IMR-90 (cell line): ENCODE data around the gene UAP1. TPM values are rescaled to one million over a fixed set of nuclear protein-coding genes. Genes with fewer than 3 reads are reported as not detected.

Experiments
- ATAC-seq: fragments of 200-7000 bp; cut with Tn5 transposase; 2 replicates; pipeline ENCODE4 v1.9.1; 2020; ENCODE audit warnings: low read depth, mild to moderate bottlenecking, moderate library complexity
- BruUV-seq: library from RNA; stranded (reverse); fragments of 400-500 nt; replicated peaks from 2 replicates; lab custom pipeline; 2021; lab: Mats Ljungman, UMichigan
- CTCF ChIA-PET: fragments of 300-600 bp; formaldehyde crosslinking; extraction: SDS; loops from one replicate; lab custom pipeline; 2021; ENCODE audit warnings: antibody characterized with exemption; lab: Yijun Ruan, JAX
- POLR2A ChIA-PET: fragments of 300-600 bp; sonication (Branson Sonifier 250); formaldehyde crosslinking; loops from one replicate; lab custom pipeline; 2022; ENCODE audit warnings: antibody characterized with exemption; ENCODE audit not compliant: unreplicated experiment; lab: Charles Lee
- DNase-seq: peaks from one replicate; pipeline ENCODE4 v3.0.0; 2013
- H2AFZ ChIP-seq: replicated peaks from 2 replicates; pipeline ENCODE3; 2013; ENCODE audit warnings: low read length, mild to moderate bottlenecking; ENCODE audit not compliant: poor library complexity
- H2AK5ac ChIP-seq: 2 replicates; pipeline ENCODE4 v1.6.1; 2013; ENCODE audit warnings: low read depth, low read length, inconsistent platforms
- H2AK9ac ChIP-seq: replicated peaks from 2 replicates; pipeline ENCODE3; 2013; ENCODE audit warnings: mild to moderate bottlenecking, low read depth, low read length, moderate library complexity; ENCODE audit not compliant: poor library complexity
- H2BK120ac ChIP-seq: 2 replicates; pipeline ENCODE4 v1.6.1; 2013; ENCODE audit warnings: low read depth, low read length, inconsistent platforms
- H2BK15ac ChIP-seq: 3 replicates; pipeline ENCODE4 v1.6.1; 2013; ENCODE audit warnings: low read depth, low read length, inconsistent platforms
- H2BK20ac ChIP-seq: 2 replicates; pipeline ENCODE4 v1.6.1; 2013; ENCODE audit warnings: low read depth, mild to moderate bottlenecking, inconsistent platforms, low read length, moderate library complexity
- H2BK5ac ChIP-seq: 2 replicates; pipeline ENCODE4 v1.6.1; 2013; ENCODE audit warnings: mild to moderate bottlenecking, low read depth, low read length, inconsistent platforms; ENCODE audit not compliant: poor library complexity, severe bottlenecking
- H3K14ac ChIP-seq: replicated peaks from 2 replicates; pipeline ENCODE4 v1.6.1; 2013; ENCODE audit warnings: low read depth, low read length, inconsistent platforms
- H3K18ac ChIP-seq: 2 replicates; pipeline ENCODE4 v1.6.1; 2013; ENCODE audit warnings: low read depth, low read length, control low read depth
- H3K23ac ChIP-seq: 2 replicates; pipeline ENCODE4 v1.6.1; 2013; ENCODE audit warnings: low read depth, low read length, inconsistent platforms
- H3K27ac ChIP-seq: 2 replicates; pipeline ENCODE4 v1.5.1; 2013; ENCODE audit warnings: mild to moderate bottlenecking, control low read depth, low read length; ENCODE audit not compliant: insufficient read depth
- H3K27me3 ChIP-seq: 2 replicates; pipeline ENCODE4 v1.6.1; 2013; ENCODE audit warnings: low read length; ENCODE audit not compliant: control insufficient read depth, insufficient read depth
- H3K36me3 ChIP-seq: 2 replicates; pipeline ENCODE4 v1.6.1; 2013; ENCODE audit warnings: low read length, mixed read lengths; ENCODE audit not compliant: control insufficient read depth, insufficient read depth
- H3K4ac ChIP-seq: 2 replicates; pipeline ENCODE4 v1.6.1; 2013; ENCODE audit warnings: low read depth, low read length, inconsistent platforms
- H3K4me1 ChIP-seq: 2 replicates; pipeline ENCODE4 v1.6.1; 2013; ENCODE audit warnings: low read length, mixed read lengths; ENCODE audit not compliant: control insufficient read depth, insufficient read depth
- H3K4me2 ChIP-seq: 2 replicates; pipeline ENCODE4 v1.6.1; 2013; ENCODE audit warnings: low read depth, mild to moderate bottlenecking, control low read depth, low read length, moderate library complexity
- H3K4me3 ChIP-seq: 2 replicates; pipeline ENCODE4 v1.5.1; 2013; ENCODE audit warnings: low read depth, mild to moderate bottlenecking, control low read depth, low read length, moderate library complexity; ENCODE audit not compliant: insufficient read depth
- H3K56ac ChIP-seq: 2 replicates; pipeline ENCODE4 v1.6.1; 2013; ENCODE audit warnings: low read length, inconsistent platforms; ENCODE audit not compliant: insufficient read depth; ENCODE audit errors: extremely low read depth
- H3K79me1 ChIP-seq, 2 experiments: 2 replicates each; pipeline ENCODE4 v1.6.1; 2013; ENCODE audit warnings: low read length in 2 of 2, inconsistent platforms in 1 of 2, low read depth in 1 of 2
- H3K9ac ChIP-seq: 2 replicates; pipeline ENCODE4 v1.6.1; 2013; ENCODE audit warnings: low read depth, low read length, control low read depth
- H3K9me1 ChIP-seq: 2 replicates; pipeline ENCODE4 v1.6.1; 2013; ENCODE audit warnings: low read length, inconsistent platforms; ENCODE audit not compliant: insufficient read depth
- H3K9me3 ChIP-seq: 2 replicates; pipeline ENCODE4 v1.6.1; 2013; ENCODE audit warnings: low read length; ENCODE audit not compliant: control insufficient read depth, insufficient read depth
- H4K20me1 ChIP-seq: 2 replicates; pipeline ENCODE4 v1.6.1; 2013; ENCODE audit warnings: low read length, inconsistent platforms; ENCODE audit not compliant: insufficient read depth
- H4K5ac ChIP-seq: 2 replicates; pipeline ENCODE4 v1.6.1; 2013; ENCODE audit warnings: mild to moderate bottlenecking, low read depth, low read length, control low read depth
- H4K8ac ChIP-seq, 2 experiments: 2 replicates each; pipeline ENCODE4 v1.6.1; 2013; ENCODE audit warnings: low read depth in 2 of 2, low read length in 2 of 2, control low read depth in 1 of 2, inconsistent platforms in 1 of 2
- H4K91ac ChIP-seq: 2 replicates; pipeline ENCODE4 v1.6.1; 2013; ENCODE audit warnings: low read depth, low read length, inconsistent platforms; ENCODE audit not compliant: insufficient read depth
- CEBPB ChIP-seq: IDR thresholded peaks from 2 replicates; pipeline ENCODE4 v1.6.1; 2012; ENCODE audit warnings: low read depth, low read length, improper control_type of control experiment
- MAZ ChIP-seq: IDR thresholded peaks from 2 replicates; pipeline ENCODE4 v1.6.1; 2012; ENCODE audit warnings: low read depth, mild to moderate bottlenecking, low read length, improper control_type of control experiment, moderate library complexity, borderline replicate concordance
- WGBS, 2 experiments: methylation state at CpG; one replicate each; pipeline versions ENCODE4 v1.1.5 to v1.1.7; 2013; ENCODE audit warnings: missing lambda C conversion rate in 2 of 2; ENCODE audit not compliant: insufficient read length in 1 of 2; ENCODE audit errors: extremely low coverage in 2 of 2; 5-methylcytosine and 5-hydroxymethylcytosine counted together
- dilution Hi-C: fragments of 300-500 bp; cut with HindIII; formaldehyde crosslinking; loops from one replicate; pipeline ENCODE4 v1.14.3; 2018; ENCODE audit warnings: low sequenced_read_pairs; ENCODE audit not compliant: unreplicated experiment
- in situ Hi-C: fragments of 300-500 bp; cut with MboI; formaldehyde crosslinking; loops from 3 replicates; pipeline ENCODE4 v1.14.3; 2019; ENCODE audit warnings: low sequenced_read_pairs, inconsistent platforms, mixed read lengths
- intact Hi-C: fragments of 100-400 bp; cut with micrococcal nuclease; formaldehyde crosslinking; loops from 2 replicates; pipeline ENCODE4 v1.10.0; 2022
- polyA plus RNA-seq, 3 experiments: library from polyadenylated mRNA; depleted of rRNA; stranded (reverse); fragments of >200 nt; gene quantifications; 2 replicates each; pipeline ENCODE4 v1.2.3, GENCODE V29; 2012; ENCODE audit warnings: low replicate concordance in 1 of 3
- total RNA-seq: library from RNA; depleted of rRNA; stranded (reverse); fragments of >200 nt; gene quantifications from 2 replicates; pipeline ENCODE4 v1.2.3, GENCODE V29; 2012

The UAP1 gene
- total and polyA plus RNA-seq, 2 of the 4 experiments (the other 2 are of a cell fraction) = 93.4 to 196 TPM

GRCh38 chr1:162554258-162554657 is 7.3 kb upstream of the UAP1 start:
- Histone ChIP-seq H3K27ac (no peak overlapping the region), H3K79me1 (no peaks in the 10 kb centered on the region), H3K9me1 (no peaks in the 10 kb centered on the region; the same call in 1 of the 2 replicates), H3K4me1 (peaks cover 2% of the 10 kb centered on the region; the same call in 1 of the 2 replicates), H4K8ac (no peak overlapping the region), H3K9ac (no peak overlapping the region), H3K9me3 (no peaks in the 10 kb centered on the region), H3K4me2 (no peak overlapping the region), H2AK5ac (peak overlapping the region; percentile 29; the same call in 1 of the 2 replicates), H3K4me3 (no peak overlapping the region), H4K91ac (no peak overlapping the region), H2BK20ac (no peak overlapping the region), H3K56ac (no peak overlapping the region), H3K23ac (no peak overlapping the region), H2BK5ac (no peak overlapping the region), H4K5ac (no peak overlapping the region), H3K36me3 (no peaks in the 10 kb centered on the region), H4K20me1 (no peaks in the 10 kb centered on the region), H2AFZ (peak overlapping the region; percentile 51), H2BK15ac (no peak overlapping the region), H2BK120ac (no peak overlapping the region), H3K4ac (no peak overlapping the region), H3K27me3 (no peaks in the 10 kb centered on the region), H3K18ac (peak overlapping the region; percentile 33; the same call in 1 of the 2 replicates), H2AK9ac (no peak overlapping the region), H3K14ac (0 out of 2 replicates have a peak overlapping the region, but pooled peaks have one; percentile 44)
- in situ Hi-C loops (no loop called here), intact Hi-C loops (no loop called here), dilution Hi-C loops (no loop called here)
- ChIA-PET CTCF (no interaction called here), POLR2A (no interaction called here)
- DNase-seq = peak; percentile 10
- no TSS peak for BruUV-seq
- peak; percentile 56 for ATAC-seq
- no peak for TF ChIP-seq MAZ
- TF ChIP-seq CEBPB = 0 out of 2 replicates have a peak, but pooled peaks have one; percentile 36
- WGBS, 2 experiments = no CpG with 5 or more reads among the region's 1 CpG
